OCI-M2 (cell line): ENCODE results near the gene HEATR5B.
A peak's percentile ranks its signal among the peaks of the same experiment; 100 is the strongest.
"Not testable (repeated sequence)": the region's sequence is repeated elsewhere in the genome, so short reads cannot be mapped to it uniquely, and the experiment has no call there.

Experiments
- DNase-seq: peaks from one replicate; lab custom pipeline; 2025; ENCODE audit not compliant: unreplicated experiment; lab: John Stamatoyannopoulos, UW

The HEATR5B gene

DNA sequence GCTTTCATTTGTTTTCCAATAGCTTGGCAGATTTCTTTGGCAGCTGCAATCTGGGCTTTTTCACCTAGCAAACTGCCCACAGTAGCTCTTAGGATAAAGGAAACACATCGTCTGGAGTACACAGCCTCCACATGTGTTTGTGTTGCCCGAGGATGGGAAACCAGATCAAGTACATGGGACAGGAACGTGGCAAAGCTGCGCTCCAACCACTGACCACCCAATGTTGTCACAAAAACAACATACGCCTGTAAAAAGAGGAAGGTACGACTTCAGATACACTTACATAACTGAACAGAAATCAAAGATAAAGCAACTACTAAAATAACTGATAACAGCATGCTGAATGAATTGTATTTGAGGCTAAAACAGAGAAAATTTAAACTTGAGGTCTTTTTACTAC, 15.5 kb downstream of the HEATR5B start:
- DNase-seq, result no peak

DNA sequence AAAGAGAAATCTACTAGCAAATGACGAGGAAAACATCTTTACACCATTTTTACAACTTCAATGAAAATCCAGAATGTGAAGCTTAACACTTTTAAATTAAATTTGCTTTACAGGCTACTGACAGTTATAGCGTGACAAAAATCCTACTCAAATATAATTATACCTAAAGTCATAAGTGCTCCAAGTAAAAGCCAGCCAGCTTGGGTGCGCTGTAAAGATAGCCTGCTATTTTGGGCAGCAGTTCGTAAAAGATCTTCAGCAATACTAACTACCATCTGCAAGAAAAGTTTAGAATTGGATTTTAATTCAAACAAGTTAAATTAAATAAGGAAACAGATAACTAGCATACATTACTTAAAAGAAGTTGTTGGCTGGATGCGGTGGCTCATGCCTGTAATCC, 22.4 kb downstream of the HEATR5B start:
- no peak for DNase-seq

DNA sequence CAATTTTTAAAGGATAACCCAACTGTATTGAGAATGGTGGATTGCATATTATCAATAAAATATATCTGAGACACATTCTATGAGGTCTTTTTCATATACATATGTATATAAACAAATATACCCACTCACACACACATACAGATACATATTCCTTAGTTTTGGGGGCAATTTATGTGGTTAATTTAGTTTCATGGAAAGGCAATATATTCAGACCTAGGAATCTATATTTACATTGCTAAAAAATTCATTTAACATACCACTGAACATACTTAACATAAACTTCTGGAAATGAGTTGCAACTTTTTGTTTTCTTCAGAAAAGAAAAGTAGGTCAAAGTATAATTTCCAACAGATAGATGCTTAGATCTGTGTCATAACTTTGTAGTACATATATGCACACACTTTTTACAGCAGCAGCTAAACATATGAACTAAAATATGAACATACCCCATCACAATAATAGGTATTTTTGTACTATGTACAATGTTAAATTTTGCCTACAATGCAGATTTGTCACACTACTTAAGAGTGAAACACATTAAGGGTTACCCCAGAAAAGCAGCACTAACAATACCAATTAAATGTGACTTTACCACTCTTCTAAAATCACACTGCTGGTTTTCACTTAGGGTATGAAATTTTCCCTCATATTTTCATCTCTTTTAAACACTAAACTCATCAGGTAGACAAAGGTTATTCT, 23.0 kb downstream of the HEATR5B start:
- no peak for DNase-seq

DNA sequence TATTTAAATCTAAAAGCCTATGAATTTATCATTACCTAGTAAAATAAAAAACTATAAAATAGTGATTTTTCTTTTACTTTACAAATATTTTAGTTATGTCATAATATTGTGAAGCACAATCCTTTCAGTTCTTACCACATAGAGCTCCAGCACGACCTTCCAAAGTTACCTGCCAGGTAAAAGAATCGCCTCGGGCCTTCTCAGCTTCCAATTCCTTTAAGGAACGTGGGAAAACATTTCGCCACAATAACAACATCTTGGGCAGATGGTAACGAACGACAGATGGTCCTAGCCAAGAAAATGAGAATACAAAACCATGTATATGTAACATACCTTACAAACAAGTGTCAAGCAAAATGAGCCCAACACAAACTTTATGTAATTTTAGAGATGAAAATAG, 23.7 kb downstream of the HEATR5B start:
- no peak for DNase-seq

DNA sequence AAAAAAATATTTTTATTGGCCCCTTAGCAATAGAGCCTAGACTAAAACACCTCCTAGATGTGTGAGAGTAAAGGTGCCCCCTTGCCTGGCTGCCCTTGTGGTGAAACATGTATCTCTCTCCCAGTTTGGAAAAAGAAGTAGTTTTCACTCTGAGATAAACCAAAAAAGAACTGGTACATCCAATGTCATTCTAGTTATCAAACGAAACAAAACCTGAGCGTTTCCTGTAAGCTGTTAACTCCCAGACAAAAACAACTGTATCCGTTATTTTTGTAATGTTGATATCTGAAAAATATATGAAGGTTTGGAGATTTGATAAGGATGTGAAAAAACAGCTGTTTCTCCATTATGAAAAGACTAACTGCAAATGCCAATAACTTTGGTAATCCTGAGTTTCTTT, 24.3 kb downstream of the HEATR5B start:
- DNase-seq, result peak; percentile 70

DNA sequence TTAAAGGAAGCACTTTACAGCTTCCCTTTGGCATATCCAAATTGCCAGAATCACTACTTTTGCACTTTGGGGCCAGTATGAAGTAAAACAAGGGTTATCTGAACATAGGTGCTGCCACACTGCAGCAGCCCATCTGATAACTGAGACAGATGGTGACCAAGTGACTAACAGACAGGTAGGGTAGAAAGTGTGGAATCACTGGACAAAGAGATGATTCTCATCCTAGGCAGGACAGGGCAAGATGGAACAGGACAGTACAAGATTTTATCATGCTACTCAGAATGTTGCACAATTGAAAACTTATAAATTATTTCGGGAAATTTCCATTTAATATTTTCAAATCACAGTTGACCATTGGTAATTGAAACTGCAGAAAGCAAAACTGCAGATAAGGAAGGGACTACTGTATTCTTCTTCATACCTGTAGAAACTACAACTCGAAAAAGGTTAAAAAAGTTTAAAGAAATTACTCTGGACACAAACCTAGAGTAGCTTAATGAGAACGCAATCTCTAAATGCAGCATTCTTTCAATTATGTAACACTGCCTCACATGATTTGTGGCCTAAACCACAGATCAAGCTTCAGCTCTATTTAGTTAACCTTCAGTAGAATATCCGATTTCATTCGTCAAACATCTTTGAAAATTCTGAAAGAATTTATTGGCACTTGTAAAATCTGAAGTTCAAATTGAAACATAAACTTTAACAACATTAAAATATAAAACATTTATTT, 31.4 kb downstream of the HEATR5B start:
- DNase-seq, result no peak

DNA sequence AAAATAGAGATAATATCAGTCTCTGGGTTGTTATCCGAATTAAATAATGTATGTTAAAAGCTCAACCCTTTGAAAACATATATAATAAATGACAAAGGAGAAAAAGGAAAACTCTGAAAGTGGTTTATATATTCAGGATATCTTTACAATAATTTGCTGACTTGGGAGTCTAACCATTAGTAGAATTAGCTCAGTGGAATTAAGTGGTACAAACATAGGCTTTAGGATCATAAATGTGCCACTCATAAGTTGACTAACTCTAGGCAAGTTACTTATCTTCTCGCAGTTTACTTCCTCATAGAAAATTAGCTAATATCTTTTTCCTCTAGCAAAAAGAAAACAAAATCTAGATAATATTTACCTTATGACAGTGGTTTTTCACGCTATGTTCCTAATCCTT, 44.6 kb downstream of the HEATR5B start:
- no peak for DNase-seq

DNA sequence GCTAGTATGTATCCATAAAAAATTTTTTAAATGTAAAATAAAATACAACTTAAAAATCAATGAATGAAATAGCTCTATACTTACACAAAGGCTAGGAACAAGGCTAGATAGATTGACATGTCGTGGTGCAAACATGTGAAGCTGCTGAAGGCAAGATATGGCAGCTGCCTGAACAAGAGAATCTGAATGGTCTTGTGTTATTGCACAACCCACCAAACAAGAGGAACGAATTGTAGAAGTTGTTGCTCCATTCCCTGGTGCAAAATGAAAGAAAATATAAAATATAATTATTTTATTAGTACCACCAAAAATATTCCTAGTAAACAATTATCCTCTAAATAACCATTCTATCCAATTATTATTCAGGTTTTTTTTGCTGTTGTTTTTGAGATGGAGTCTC, 46.4 kb downstream of the HEATR5B start:
- DNase-seq, result no peak

DNA sequence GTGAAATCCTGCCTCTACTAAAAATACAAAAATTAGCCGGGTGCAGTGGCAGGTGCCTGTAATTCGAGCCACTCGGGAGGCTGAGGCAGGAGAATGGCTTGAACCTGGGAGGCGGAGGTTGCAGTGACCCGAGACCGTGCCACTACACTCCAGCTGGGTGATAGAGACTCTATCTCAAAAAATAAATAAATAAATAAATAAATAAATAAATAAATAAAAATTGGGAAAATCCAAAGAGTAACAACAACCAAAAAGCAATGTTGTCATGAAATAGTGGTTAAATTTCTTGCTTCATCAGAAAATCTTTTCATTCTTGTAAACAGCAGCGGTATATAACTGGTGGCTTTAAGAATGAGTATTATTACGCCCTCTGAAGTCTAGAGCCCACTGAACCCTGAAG, 54.4 kb downstream of the HEATR5B start:
- DNase-seq, result no peak

DNA sequence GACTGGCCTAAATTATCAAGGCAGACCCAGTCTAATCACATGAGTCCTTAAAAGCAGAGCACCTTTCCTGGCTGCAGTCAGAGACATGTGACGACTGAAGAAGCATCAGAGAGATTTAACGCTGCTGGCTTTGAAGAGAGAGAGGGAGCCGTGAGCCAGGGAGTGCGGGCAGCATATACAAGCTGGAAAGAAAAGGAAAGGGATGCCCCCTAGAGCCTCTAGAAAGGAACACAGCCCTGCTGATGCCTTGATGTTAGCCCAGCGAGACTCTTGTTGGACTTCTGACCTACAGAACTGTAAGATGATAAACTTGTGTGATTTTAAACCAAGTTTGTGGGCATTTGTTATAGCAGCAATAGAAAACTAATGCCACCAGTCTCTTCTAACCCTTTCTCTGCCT, 58.1 kb downstream of the HEATR5B start:
- no peak for DNase-seq

DNA sequence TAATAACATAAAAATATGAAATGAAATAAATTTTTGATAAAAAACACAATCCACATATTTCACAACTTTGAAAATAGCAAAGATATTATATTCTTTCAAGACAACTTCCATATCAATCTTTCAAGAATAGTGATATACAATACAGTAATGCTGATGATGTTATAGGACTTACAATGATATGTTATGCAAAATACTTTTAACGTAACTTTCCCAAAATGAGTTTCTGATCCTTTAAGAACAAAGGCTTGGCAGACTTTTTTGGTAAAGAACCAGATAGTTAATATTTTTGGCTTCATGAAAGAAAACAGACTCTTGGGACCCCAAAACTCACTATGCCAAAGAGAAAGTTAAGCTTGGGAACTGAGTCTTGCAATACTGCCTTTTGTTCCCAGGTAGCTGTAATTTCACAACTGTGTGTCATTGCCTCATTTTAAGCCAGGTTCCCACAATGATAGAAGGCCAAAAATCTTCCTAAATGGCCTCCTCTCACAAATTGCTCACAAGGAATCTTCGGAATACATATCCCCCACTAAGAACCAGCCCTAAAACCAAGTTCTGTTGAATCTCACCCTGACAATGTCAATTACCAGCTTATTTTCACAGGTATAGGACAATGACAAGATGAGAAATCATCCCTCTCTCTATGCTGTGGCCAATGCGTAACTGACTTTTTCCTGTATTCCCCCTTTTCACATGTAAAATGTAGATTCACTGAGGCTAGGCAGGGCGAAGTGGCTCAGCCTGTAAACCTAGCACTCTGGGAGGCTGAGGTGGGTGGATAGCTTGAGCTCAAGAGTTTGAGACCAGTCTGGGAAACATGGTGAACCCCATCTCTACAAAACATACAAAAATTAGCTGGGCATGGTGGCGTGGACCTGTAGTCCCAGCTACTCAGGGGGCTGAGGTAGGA, 63.0 kb downstream of the HEATR5B start:
- no peak for DNase-seq

DNA sequence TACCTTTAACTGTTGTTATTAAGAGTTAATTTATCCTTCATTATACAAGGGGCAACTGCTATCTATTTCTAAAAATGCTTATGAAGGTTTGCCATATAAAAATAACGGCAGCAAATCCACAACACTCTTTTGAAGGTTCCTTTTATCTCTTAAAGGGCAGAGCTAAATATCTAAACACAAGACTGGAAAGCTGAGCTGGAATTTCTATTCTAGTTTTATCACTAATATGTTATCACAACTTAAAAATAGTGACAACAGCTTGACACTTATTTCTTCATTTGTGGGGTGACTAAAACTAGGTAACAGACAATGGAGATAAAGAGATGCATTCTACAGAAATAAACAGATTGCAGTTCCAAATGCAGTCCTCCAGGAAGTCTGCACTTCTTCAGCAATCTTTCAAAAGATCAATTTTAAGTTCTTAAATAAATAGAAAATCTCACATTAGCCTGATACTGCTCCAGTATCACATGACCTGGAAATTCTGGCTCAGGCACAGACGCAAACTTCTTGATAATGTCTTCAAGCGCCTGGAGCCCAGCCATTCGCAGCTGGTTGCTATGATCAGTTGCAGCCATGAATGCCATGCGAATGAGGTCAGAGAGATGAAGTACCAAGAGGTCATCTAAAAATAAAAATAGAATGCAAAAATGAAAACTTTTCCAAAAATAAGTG, 63.8 kb downstream of the HEATR5B start:
- DNase-seq, result no peak

DNA sequence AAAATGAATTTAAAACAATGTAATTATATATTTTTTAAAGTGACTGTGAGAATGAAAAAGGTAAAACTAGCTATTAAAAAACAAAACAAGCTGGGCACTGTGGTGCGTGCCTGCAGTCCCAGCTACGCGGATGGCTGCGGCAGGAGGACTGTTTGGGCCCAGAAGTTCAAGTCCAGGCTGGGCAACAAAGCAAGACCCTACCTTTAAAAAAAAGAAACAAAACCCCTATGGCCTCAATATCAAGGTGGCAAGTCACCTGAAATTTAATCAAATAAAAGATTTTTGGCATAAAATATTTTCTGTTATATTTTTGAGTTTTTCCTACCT, 70.9 kb downstream of the HEATR5B start:
- DNase-seq, result no peak

DNA sequence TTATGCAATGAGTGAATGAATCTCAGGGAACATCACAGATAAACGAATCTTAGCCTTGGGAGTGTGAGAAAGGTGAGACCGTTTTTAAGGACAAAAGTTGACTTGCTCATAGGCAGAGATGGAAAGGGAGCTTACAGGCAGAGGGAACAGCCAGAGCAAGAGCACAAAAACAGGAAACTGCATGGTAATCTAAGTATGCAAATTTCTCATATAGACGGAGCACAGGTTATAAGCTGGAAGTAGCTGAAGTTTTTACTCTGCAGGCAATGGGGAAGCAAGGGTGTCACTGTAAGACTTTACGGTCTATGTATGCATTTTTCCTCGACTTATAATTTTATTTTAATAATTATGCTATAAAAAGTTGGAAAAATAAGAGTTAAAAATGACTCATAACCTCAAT, 73.0 kb downstream of the HEATR5B start:
- no peak for DNase-seq

DNA sequence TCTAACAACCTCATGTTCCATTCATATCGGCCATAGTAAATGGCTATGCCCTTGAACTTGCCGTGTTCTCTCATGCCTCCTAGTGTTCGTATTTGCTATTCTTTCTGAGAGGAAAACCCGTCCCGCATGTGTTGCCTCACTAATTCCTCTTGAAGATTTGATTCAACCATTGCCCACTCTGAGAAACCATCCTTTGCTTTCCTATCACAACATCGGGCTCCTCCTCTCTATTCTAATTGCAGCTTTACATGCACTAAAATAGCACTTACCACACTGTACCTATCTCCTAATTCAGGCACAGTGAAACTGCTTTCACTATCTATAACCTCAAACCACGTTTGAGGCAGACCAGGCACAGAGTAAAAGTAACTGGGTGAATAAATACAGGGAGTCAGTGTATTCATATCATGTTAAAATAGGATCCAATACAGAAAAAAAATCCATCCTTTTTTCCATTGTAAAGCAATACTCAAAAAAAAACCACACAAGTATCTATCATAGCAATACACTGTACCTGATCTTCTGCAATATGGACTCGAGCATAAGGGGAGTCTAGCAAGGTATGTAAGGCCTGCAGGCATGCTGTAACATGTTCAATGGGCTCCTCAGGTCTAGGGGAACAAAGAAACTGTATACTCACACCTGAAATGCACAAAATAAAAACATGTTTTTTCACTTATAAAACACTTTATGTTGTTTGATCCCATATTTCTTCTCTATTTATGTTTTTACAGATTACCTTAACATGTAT, 78.9 kb downstream of the HEATR5B start:
- no peak for DNase-seq

DNA sequence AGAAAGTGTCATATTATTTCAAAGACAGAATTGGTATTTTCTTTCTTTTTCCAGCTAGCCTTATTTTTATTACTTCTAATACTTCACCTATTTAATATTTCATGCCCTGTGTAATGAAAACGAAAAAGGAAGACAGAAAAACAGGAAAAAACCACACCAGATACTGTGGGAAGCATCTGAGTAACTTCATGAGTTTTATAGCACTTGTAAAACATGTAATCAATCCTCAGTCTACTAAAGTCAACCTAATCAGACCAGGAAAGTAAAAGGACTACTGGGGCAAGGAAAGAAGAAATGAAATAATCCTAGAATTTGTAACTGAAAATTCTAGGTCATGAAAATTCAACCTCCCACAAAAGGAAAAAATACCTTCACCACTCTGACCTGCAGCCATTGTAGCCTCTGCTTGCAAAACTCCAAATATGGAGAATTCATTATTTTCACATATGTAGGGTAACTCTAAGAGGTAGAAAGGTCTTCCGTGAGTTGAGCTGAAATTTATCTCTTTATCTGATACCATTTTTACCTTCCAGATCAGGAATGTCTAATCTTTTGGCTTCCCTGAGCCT, 83.1 kb downstream of the HEATR5B start:
- no peak for DNase-seq

DNA sequence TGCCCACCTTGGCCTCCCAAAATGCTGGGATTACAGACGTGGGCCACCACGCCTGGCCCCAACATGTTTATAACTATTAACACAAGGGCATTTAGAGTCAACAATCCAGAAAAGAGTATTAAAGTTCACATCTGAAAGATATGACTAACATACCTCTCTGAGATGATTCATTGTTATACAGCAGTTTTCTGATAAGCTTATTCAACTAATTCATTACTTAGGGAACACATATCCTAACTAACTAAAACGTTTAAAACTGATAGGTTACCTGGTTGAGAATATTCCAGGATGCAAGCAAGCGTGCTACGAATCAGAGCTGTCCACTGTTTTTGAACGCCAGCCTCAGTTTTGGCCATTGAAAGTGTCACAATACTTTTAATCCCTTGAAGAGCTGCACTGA, 83.9 kb downstream of the HEATR5B start:
- DNase-seq, result no peak

DNA sequence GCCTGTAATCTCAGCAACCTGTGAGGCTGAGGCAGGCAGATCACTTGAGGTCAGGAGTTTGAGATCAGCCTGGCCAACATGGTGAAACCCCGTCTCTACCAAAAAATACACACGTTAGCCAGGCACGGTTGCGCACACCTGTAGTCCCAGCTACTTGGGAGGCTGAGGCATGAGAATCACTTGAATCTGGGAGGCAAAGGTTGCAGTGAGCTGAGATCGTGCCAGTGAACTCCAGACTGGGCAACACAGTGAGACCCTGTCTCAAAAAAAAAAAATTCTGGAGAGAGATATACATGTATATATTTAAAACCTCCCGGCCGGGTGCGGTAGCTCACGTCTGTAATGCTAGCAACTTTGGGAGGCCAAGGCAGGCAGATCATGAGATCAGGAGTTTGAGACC, 84.8 kb downstream of the HEATR5B start:
- DNase-seq, result not testable (repeated sequence)

DNA sequence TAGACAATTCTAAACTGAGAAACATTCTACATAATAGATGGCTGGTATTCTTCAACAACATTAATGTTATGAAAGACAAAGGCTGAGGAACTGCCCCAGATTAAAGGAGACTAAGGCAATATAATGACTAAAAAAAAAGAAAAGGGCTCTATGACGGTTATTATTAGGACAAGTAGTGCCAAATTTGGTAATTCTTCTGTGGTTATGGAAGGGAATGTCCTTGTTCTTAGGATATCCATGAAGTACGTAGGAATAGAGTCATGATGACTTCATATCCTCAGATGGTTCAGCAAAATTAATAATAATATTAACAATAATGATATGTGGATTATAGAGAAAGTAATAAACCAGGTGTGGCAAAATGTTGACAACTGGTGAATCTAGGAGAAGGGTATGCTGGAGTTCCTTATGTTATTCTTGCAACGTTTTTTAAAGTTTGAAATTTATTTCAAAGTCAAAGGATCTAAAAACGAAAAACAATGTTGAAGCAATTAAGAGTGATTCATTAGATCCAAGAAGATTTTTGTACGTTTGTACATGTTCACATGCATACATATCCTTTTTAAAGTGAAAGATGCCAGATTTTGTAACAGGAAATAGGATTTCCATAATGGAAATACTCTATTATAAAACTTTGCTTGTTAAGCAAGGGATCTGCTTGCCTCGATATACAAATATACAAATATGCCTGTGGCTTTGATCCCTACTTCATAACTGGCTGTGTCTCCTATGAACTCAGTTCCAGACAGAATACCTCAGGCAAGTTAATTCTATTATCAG, 90.1 kb downstream of the HEATR5B start:
- no peak for DNase-seq

DNA sequence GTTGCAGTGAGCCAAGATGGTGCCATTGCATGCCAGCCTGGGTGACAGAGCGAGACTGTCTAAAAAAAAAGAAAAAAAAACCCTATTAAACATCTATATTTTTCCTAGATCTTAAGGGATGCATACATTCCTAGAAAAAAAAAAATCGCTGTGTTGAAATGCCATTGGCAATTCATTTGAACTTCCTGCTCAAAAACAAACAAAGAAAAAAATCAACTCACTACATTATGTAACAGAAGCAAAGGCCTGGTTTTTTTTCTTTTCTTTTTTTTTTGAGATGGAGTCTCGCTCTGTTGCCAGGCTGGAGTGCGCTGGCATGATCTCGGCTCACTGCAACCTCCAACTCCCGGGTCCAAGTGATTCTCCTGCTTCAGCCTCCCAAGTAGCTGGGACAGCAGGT, 96.2 kb downstream of the HEATR5B start:
- no peak for DNase-seq
